Loucy (cell line): ENCODE results near the gene VAV3.

ENCODE experiments used
- H2AFZ ChIP-seq: fragments of 200-600 bp; sonication (generic); 2 replicates; pipeline ENCODE4 v1.6.0; 2016; ENCODE audit warnings: antibody characterized with exemption, mild to moderate bottlenecking, low read length, moderate library complexity
- H3F3A ChIP-seq: fragments of 200-600 bp; 2 replicates; pipeline ENCODE4 v1.6.0; 2016; ENCODE audit warnings: antibody characterized with exemption, low read depth, mild to moderate bottlenecking
- H3K27me3 ChIP-seq: fragments of 200-600 bp; sonication (generic); 2 replicates; pipeline ENCODE4 v1.6.1; 2014; ENCODE audit warnings: low read length, mild to moderate bottlenecking; ENCODE audit not compliant: insufficient read depth, poor library complexity, severe bottlenecking
- H3K36me3 ChIP-seq: fragments of 200-600 bp; sonication (generic); 2 replicates; pipeline ENCODE4 v1.6.1; 2016; ENCODE audit warnings: low read length; ENCODE audit not compliant: insufficient read depth
- H3K4me1 ChIP-seq: fragments of 200-600 bp; sonication (generic); 2 replicates; pipeline ENCODE4 v1.5.1; 2014; ENCODE audit warnings: low read length, mild to moderate bottlenecking; ENCODE audit not compliant: insufficient read depth, poor library complexity, severe bottlenecking
- H3K4me2 ChIP-seq: fragments of 200-600 bp; sonication (generic); 2 replicates; pipeline ENCODE4 v1.6.0; 2014; ENCODE audit warnings: antibody characterized with exemption, low read length, low read depth, mild to moderate bottlenecking; ENCODE audit not compliant: poor library complexity, severe bottlenecking
- H3K4me3 ChIP-seq: fragments of 200-600 bp; sonication (generic); 2 replicates; pipeline ENCODE4 v1.5.1; 2014; ENCODE audit warnings: low read length, mild to moderate bottlenecking, mixed read lengths; ENCODE audit not compliant: poor library complexity, severe bottlenecking
- H3K79me2 ChIP-seq: fragments of 200-600 bp; sonication (generic); 2 replicates; pipeline ENCODE4 v1.6.1; 2014; ENCODE audit warnings: low read length; ENCODE audit not compliant: insufficient read depth
- H3K9ac ChIP-seq: fragments of 200-600 bp; sonication (generic); 2 replicates; pipeline ENCODE4 v1.6.0; 2014; ENCODE audit warnings: mild to moderate bottlenecking, low read depth, low read length, moderate library complexity; ENCODE audit not compliant: poor library complexity, severe bottlenecking
- H3K9me2 ChIP-seq: fragments of 200-600 bp; sonication (generic); replicated peaks from 2 replicates; pipeline ENCODE4 v1.6.1; 2016; ENCODE audit warnings: low read depth, low read length, mixed read lengths
- H3K9me3 ChIP-seq: fragments of 200-600 bp; sonication (generic); 2 replicates; pipeline ENCODE4 v1.6.1; 2014; ENCODE audit warnings: mild to moderate bottlenecking, antibody characterized with exemption, low read length, low read depth; ENCODE audit not compliant: insufficient read depth
- H4K20me1 ChIP-seq: fragments of 200-600 bp; sonication (generic); 2 replicates; pipeline ENCODE4 v1.6.0; 2014; ENCODE audit warnings: antibody characterized with exemption, low read length, mild to moderate bottlenecking; ENCODE audit not compliant: insufficient read depth, poor library complexity, severe bottlenecking
- CTCF ChIP-seq: fragments of 200-600 bp; sonication (generic); conservative IDR thresholded peaks from 2 replicates; pipeline ENCODE4 v1.5.1; 2014; ENCODE audit warnings: mild to moderate bottlenecking, antibody characterized with exemption, low read length
- EZH2phosphoT487 ChIP-seq: fragments of 200-600 bp; IDR thresholded peaks from 2 replicates; pipeline ENCODE4 v1.6.1; 2018; ENCODE audit warnings: antibody characterized with exemption, mild to moderate bottlenecking, moderate library complexity, borderline replicate concordance

Gene VAV3

GRCh38 chr1:107590087-107590486 is 374.9 kb downstream of the VAV3 start:
- Histone ChIP-seq H3K36me3 (peaks cover 42% of the 10 kb centered on the region; the same call in 1 of the 2 replicates), H2AFZ (no peak overlapping the region), H3F3A (0 out of 2 replicates have a peak, but pooled peaks cover 2% of the 10 kb centered on the region), H3K27me3 (no peaks in the 10 kb centered on the region), H3K4me2 (no peak overlapping the region), H4K20me1 (no peaks in the 10 kb centered on the region), H3K4me3 (no peak overlapping the region), H3K4me1 (peaks cover 33% of the 10 kb centered on the region), H3K9me3 (no peaks in the 10 kb centered on the region), H3K79me2 (no peaks in the 10 kb centered on the region), H3K9me2 (no peaks in the 10 kb centered on the region), H3K9ac (no peak overlapping the region)
- TF ChIP-seq CTCF (no peak), EZH2phosphoT487 (no peak)

GRCh38 chr1:107588321-107588720 is 376.7 kb downstream of the VAV3 start:
- no peak overlapping the region for H3K4me2 ChIP-seq

GRCh38 chr1:107575226-107575625 is 389.8 kb downstream of the VAV3 start:
- H3K27me3 ChIP-seq, result no peaks in the 10 kb centered on the region
- H3K9me2 ChIP-seq, result no peaks in the 10 kb centered on the region
- no peaks in the 10 kb centered on the region for H3K9me3 ChIP-seq
- H3K4me1 ChIP-seq, result no peaks in the 10 kb centered on the region
- H3K4me3 ChIP-seq, result no peak overlapping the region
- no peak overlapping the region for H3K4me2 ChIP-seq
- no peak overlapping the region for H2AFZ ChIP-seq
- no peaks in the 10 kb centered on the region for H3K79me2 ChIP-seq
- TF ChIP-seq CTCF (no peak), EZH2phosphoT487 (no peak)
- H3K36me3 ChIP-seq, result peaks cover 88% of the 10 kb centered on the region; the same call in 1 of the 2 replicates
- H3F3A ChIP-seq, result no peaks in the 10 kb centered on the region
- H4K20me1 ChIP-seq, result no peaks in the 10 kb centered on the region
- H3K9ac ChIP-seq, result no peak overlapping the region

More at GRCh38 chr1:107588321-107588720, 376.7 kb downstream of the VAV3 start:
- Histone ChIP-seq H3K4me3 (no peak overlapping the region), H3K79me2 (no peaks in the 10 kb centered on the region), H3K4me1 (peaks cover 21% of the 10 kb centered on the region), H3K9me2 (no peaks in the 10 kb centered on the region), H4K20me1 (no peaks in the 10 kb centered on the region), H3K27me3 (no peaks in the 10 kb centered on the region), H3K9me3 (no peaks in the 10 kb centered on the region), H3F3A (no peaks in the 10 kb centered on the region), H3K9ac (no peak overlapping the region), H2AFZ (no peak overlapping the region), H3K36me3 (peaks cover 41% of the 10 kb centered on the region; the same call in 1 of the 2 replicates)
- TF ChIP-seq EZH2phosphoT487, result no peak
- TF ChIP-seq CTCF, result no peak
